ENCODE data around the gene DNAH17. TPM values are rescaled to one million over a fixed set of nuclear protein-coding genes. Genes with fewer than 3 reads are reported as not detected.

Gene DNAH17
- total RNA-seq, 1 experiment from 2014 or later = not detected

DNA sequence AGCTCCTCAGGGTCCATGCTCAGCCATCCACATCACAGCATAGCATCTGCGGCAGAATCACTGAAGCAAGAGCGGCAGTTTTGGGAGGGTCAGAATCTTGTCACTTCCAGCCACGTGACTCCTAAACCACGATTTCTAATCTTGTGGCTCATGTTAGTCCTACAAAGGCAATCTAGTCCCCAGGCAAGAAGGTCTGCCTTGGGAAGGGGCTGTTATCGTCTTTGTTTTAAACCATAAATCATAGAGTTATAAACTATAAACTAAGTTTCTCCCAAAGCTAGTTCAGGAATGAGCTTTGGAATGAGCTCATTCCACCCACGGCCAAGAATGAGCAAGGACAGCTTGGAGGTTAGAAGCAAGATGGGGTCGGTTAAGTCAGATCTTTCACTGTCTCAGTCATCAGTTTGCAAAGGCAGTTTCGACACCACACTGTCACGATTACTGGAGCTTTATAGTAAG is 20.8 kb upstream of the DNAH17 start:
- no peaks in the 10 kb centered on the region for H3K27me3 ChIP-seq (replicated peaks)
- no peak for DNase-seq (ENCODE audit: low read depth in 1 of 2, low spot score in 2 of 2)
- no peak overlapping the region for H3K4me3 ChIP-seq
- H3K36me3 ChIP-seq = no peaks in the 10 kb centered on the region
- H3K4me1 ChIP-seq (replicated peaks) = peaks cover 13% of the 10 kb centered on the region
- H3K27ac ChIP-seq = no peak overlapping the region
- no peaks in the 10 kb centered on the region for H3K9me3 ChIP-seq (replicated peaks)

DNA sequence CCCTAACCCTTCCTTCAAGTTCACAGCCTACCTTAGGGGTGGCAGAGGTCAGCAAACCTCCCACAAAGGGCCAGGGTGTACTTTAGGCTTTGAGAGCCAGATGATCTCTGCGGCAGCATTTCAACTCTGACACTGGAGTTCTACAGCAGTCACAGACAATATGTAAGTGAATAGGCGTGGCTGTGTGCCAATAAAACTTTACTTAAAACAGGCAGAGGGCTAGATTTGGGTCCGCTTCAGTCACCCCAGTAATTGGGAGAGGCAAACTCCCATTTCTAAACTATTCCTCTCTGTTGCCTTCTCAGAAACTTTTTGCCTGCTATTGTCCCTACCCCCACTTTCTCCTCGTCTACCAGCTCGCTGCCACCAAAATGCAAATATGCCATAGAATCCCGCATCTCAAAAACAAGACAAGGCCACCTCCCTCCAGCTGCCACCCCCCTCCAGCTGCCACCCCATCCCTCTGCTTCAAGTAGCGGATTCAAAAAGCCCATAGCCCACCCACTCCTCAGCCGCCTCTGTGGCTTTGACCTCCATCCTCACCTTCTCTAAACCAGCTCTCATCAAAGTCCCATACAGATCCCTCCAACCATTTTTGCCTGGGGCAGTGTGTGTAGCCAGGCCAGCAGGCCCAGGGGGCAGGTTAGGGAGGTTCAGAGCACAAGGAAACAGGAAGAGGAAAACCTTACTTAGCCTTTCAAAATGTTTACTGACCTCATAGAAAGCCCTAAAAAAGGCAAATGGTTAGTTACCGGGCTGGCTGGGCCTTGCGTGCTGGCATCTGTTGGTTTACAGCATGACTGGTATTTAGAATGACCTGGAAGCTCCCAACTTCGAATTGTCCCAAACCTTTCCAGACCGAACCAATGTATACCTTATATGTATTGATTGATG is 19.9 kb upstream of the DNAH17 start:
- no peak overlapping the region for H3K27ac ChIP-seq
- H3K4me3 ChIP-seq = no peak overlapping the region
- peaks cover 20% of the 10 kb centered on the region for H3K4me1 ChIP-seq (replicated peaks)
- H3K36me3 ChIP-seq = no peaks in the 10 kb centered on the region
- no peaks in the 10 kb centered on the region for H3K27me3 ChIP-seq (replicated peaks)
- no peaks in the 10 kb centered on the region for H3K9me3 ChIP-seq (replicated peaks)
- no peak for DNase-seq (ENCODE audit: low read depth in 1 of 2, low spot score in 2 of 2)

DNA sequence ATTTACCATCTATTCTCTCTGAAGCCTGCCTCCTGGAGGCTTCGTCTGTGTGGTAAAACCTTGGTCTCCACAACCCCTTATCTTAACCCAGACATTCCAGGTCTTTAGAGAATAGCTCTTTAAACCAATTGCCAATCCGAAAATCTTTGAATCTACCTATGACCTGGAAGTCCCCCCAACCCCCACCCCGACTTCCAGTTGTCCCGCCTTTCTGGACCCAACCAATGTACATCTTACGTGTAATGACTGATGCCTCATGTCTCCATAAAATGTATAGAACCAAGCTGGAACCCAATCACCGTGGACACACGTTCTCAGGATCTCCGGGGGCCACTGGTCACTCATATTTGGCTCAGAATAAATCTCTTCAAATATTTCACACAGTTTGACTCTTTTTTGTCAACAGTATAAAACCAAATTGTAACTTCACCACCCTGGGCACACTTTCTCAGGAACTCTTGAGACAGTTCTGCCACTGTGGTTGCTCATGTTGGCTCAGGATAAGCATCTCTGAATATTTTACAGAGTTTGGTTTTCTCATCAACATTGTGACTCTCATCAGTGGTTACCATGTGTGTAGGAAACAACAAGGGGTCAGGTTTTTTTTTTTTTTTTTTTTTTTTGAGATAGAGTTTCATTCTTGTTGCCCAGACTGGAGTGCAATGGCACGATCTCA is 18.1 kb upstream of the DNAH17 start:
- no peaks in the 10 kb centered on the region for H3K36me3 ChIP-seq
- no peak for DNase-seq (ENCODE audit: low read depth in 1 of 2, low spot score in 2 of 2)

DNA sequence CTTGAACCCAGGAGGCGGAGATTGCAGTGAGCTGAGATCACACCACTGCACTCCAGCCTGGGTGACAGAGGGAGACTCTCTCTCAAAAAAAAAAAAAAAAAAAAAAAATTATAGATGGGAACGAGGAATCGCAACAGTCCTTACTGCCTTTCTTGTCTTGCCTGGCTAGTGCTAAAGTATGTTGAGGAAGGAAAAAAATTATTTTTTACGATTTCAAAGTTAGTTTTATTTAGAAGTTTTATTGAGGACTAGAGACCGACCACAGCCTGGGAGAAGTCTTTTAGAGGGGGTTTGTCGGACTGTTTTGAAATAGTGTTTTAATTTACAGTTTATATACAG is 15.8 kb upstream of the DNAH17 start:
- H3K36me3 ChIP-seq = no peaks in the 10 kb centered on the region
- no peaks in the 10 kb centered on the region for H3K9me3 ChIP-seq (replicated peaks)
- DNase-seq (ENCODE audit: low read depth in 1 of 2, low spot score in 2 of 2) = peak in 1 of 2 experiments; percentile 29
- H3K27me3 ChIP-seq (replicated peaks) = no peaks in the 10 kb centered on the region
- H3K27ac ChIP-seq = peak overlapping the region; percentile 74
- peaks cover 15% of the 10 kb centered on the region for H3K4me1 ChIP-seq (replicated peaks)
- H3K4me3 ChIP-seq = no peak overlapping the region

More for the DNA sequence above, 18.1 kb upstream of the DNAH17 start:
- Histone ChIP-seq H3K4me3 (no peak overlapping the region), H3K27me3 (replicated peaks) (no peaks in the 10 kb centered on the region), H3K4me1 (replicated peaks) (peaks cover 20% of the 10 kb centered on the region), H3K27ac (no peak overlapping the region), H3K9me3 (replicated peaks) (no peaks in the 10 kb centered on the region)

DNA sequence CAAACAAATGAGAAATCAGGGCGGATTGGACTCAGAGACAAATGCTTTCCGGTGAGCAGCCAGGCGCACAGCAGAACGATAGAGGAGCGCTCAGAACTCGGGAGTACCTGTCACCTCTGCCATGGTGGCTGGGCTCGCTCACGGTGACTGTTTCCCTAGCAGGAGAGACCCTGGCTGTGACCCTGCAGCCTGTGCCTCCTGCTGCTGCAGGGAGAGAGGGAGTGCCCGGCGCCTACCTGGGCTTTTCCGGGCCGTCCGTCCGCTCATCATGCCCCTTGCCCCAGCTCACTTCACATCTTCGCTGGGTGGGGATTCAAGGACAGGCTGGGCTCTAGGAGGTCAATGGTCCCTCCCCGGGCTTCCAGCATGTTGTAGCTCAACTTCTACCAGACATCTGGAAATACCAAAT is 14.1 kb upstream of the DNAH17 start:
- Histone ChIP-seq H3K27me3 (replicated peaks) (no peaks in the 10 kb centered on the region), H3K36me3 (no peaks in the 10 kb centered on the region), H3K4me3 (no peak overlapping the region), H3K4me1 (replicated peaks) (peaks cover 15% of the 10 kb centered on the region), H3K27ac (no peak overlapping the region), H3K9me3 (replicated peaks) (no peaks in the 10 kb centered on the region)
- no peak for DNase-seq (ENCODE audit: low read depth in 1 of 2, low spot score in 2 of 2)

DNA sequence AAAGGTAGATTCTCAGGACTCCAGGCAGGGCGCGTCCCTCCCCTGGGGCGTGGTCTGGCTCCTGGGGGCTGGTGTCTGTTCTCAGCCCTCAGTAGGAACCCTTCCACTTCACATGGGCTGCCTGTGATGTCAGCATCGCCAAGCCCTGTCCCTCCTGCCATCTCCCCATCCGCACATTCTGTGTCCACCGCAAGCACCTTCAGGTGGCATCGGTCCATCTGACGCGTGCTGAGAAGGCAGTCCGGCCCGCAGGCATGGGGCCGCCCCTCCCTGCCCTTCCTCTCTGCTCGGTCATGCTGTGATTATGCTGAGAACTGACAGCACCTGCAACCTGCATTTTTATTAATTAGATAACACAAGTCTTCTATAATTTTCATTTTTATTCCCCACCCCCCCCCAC is 12.7 kb upstream of the DNAH17 start:
- Histone ChIP-seq H3K4me3 (no peak overlapping the region), H3K27me3 (replicated peaks) (no peaks in the 10 kb centered on the region), H3K9me3 (replicated peaks) (no peaks in the 10 kb centered on the region), H3K4me1 (replicated peaks) (peaks cover 15% of the 10 kb centered on the region), H3K36me3 (no peaks in the 10 kb centered on the region), H3K27ac (no peak overlapping the region)
- no peak for DNase-seq (ENCODE audit: low read depth in 1 of 2, low spot score in 2 of 2)

DNA sequence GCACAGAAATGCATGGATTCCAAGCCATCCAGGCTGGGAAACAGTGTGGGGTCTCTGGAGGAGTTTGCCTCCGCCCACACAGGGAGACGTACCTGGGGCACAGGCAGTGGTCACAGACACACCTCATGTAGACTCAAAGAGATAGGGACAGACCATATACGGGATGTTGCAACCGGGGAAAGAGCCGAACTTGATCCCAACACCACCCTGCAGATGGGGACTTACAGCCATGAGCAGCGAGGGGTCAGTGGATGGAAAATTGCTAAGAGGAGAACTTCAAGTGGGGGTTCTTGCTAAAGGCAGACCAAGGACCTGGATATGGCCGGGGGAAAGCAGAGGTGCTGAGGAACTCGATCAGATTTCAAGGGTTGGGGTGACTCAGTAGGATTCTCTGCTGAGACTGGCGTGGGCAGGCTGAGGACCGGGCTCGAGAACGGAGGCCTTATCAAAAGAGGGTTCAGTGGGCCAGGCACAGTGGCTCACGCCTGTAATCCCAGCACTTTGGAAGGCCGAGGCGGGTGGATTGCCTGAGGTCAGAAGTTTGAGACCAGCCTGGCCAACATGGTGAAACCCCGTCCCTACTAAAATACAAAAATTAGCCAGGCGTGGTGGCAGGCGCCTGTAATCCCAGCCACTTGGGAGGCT is 12.0 kb upstream of the DNAH17 start:
- no peak overlapping the region for H3K4me3 ChIP-seq
- peaks cover 15% of the 10 kb centered on the region for H3K4me1 ChIP-seq (replicated peaks)
- no peak overlapping the region for H3K27ac ChIP-seq
- no peaks in the 10 kb centered on the region for H3K9me3 ChIP-seq (replicated peaks)
- H3K36me3 ChIP-seq = no peaks in the 10 kb centered on the region
- no peak for DNase-seq (ENCODE audit: low read depth in 1 of 2, low spot score in 2 of 2)
- H3K27me3 ChIP-seq (replicated peaks) = no peaks in the 10 kb centered on the region

DNA sequence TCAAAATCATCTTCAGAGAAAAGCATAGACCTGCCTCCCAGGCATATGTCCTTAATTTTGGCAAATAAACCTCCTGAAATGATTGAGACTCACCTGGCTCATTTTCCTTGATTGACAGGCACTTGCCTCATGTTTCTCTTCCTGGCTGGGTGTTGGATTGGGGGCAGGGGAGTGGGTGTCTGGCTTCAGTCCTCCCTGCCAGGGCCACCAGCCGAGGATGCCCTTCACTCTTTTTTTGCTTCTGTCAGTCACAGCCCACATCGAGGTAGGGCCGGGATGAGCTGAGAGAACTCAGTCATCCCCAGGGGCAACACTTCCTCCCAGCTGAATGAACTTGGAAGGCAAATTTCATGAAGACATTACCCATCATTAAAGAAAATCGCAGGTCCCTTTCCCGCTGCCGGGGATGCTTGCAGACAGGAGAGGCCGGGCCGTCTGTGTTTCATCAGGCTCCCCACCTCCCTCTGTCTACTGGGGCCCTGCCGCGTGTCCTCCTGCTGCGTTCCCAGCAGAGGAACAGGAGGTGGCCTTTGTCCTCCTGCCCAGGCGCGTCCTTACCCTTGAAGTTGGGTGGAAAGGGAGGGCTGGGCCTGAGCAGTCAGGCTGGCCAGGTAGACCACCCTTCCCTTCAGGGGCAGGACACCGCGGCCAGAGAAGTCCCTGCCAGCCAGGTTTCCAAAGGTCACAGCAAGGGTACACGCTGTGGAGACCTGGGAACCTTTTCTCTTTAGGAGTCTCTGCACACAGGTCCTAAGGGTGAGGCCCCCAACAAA is 11.2 kb upstream of the DNAH17 start:
- H3K36me3 ChIP-seq = no peaks in the 10 kb centered on the region
- H3K4me1 ChIP-seq (replicated peaks) = peaks cover 15% of the 10 kb centered on the region
- H3K4me3 ChIP-seq = no peak overlapping the region
- no peaks in the 10 kb centered on the region for H3K27me3 ChIP-seq (replicated peaks)
- no peak overlapping the region for H3K27ac ChIP-seq
- DNase-seq (ENCODE audit: low read depth in 1 of 2, low spot score in 2 of 2) = no peak
- H3K9me3 ChIP-seq (replicated peaks) = no peaks in the 10 kb centered on the region

DNA sequence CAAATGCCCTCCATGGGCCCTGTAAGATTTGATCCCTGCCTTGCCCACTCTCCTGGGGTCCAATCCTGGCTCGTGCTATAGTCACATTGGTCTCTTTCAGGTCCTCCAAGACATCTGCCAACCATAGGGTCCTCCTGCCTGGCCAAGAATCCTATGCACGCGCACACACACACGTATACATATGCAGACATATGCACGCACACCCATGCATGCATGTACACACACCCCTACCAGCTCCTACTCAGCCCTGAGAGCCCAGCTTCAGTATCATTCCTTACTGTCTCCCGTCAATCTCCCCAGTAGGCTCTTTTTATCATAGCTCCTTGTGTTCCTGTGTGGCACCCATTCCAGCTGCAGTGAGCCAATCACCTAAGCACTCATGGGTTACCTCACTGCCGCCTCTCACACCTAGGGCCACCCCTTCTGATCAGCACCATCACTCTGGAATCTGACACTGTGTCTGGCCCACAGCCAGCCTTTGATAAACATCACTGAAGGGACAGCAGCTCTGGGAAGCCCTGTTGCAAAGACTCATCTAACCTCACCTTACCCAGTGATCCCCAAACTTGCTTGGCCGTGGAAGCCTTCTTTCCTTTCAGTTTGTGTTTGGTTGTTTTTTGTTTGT is 7.9 kb upstream of the DNAH17 start:
- no peaks in the 10 kb centered on the region for H3K27me3 ChIP-seq (replicated peaks)
- no peaks in the 10 kb centered on the region for H3K9me3 ChIP-seq (replicated peaks)
- no peak for DNase-seq (ENCODE audit: low read depth in 1 of 2, low spot score in 2 of 2)
- no peaks in the 10 kb centered on the region for H3K4me1 ChIP-seq (replicated peaks)
- H3K27ac ChIP-seq = no peak overlapping the region
- no peaks in the 10 kb centered on the region for H3K36me3 ChIP-seq
- no peak overlapping the region for H3K4me3 ChIP-seq

DNA sequence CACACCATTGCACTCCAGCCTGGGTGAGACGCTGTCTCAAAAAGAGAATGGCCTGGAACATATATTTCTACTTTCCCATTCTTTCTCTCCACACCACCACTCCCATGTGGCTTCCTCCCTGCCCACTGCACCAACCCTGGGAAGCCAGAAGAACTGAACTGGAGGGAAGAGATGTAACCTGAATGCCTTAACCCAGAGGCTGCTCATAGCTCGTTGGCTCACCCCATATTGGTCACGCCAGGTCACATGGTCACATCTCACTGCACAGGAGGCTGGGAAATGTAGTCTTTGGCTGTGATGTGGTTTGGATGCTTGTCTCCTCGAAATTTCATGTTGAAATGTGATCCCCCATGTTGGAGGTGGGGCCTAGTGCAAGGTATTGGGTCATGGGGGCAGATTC is 5.9 kb upstream of the DNAH17 start:
- Histone ChIP-seq H3K4me3 (no peak overlapping the region), H3K27me3 (replicated peaks) (no peaks in the 10 kb centered on the region), H3K27ac (no peak overlapping the region), H3K4me1 (replicated peaks) (no peaks in the 10 kb centered on the region), H3K9me3 (replicated peaks) (no peaks in the 10 kb centered on the region), H3K36me3 (no peaks in the 10 kb centered on the region)
- DNase-seq (ENCODE audit: low read depth in 1 of 2, low spot score in 2 of 2) = no peak

DNA sequence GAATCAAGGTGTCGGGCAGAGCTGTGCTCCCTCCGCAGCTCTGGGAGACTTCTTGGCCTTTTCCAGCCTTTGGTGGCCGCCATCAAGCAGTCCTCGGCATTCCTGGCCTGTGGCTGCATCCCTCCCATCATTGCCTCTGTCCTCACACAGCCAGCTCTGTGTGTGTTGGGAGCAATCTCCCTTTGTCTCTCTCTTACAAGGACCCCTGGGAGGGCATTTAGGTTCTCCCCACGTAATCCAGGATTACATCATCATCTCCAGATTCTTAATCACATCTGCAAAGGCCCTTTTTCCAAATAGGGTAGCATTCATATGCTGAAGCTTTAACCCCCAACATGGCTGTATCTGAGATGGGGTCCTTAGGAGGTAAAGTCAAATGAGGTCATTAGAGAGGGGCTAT is 4.1 kb upstream of the DNAH17 start:
- no peak for DNase-seq (ENCODE audit: low read depth in 1 of 2, low spot score in 2 of 2)
- H3K27me3 ChIP-seq (replicated peaks) = no peaks in the 10 kb centered on the region
- H3K4me1 ChIP-seq (replicated peaks) = no peaks in the 10 kb centered on the region
- no peak overlapping the region for H3K4me3 ChIP-seq
- H3K27ac ChIP-seq = no peak overlapping the region
- no peaks in the 10 kb centered on the region for H3K36me3 ChIP-seq
- H3K9me3 ChIP-seq (replicated peaks) = no peaks in the 10 kb centered on the region

DNA sequence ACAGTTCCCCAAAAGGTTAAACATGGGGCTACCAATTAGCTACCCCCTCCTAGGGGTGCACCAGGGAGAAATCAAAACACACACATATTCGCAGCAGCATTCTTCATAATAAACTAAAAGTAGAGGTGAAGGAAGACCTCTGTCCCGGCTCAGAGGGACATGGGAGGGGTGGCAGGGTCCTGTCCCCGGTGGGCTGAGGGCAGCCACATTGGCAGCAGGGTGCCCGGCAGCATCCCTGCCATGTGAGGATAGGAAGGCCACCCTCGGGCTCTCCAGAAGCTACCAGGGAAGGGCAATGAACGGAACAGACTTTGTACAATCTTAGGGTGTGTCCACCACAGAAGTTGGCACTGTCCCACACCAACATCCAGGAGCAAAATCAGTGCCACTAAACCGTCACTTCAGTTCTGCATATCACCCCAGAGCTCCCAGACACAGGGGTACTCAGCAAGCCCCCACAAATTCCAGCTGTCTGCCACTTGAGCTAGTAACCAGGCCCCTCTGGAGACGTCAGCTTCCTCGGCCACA is 3.1 kb upstream of the DNAH17 start:
- H3K4me3 ChIP-seq = no peak overlapping the region

More for the DNA sequence above, 3.1 kb upstream of the DNAH17 start:
- no peak overlapping the region for H3K27ac ChIP-seq
- DNase-seq (ENCODE audit: low read depth in 1 of 2, low spot score in 2 of 2) = no peak
- H3K4me1 ChIP-seq (replicated peaks) = no peaks in the 10 kb centered on the region
- no peaks in the 10 kb centered on the region for H3K9me3 ChIP-seq (replicated peaks)
- no peaks in the 10 kb centered on the region for H3K36me3 ChIP-seq
- no peaks in the 10 kb centered on the region for H3K27me3 ChIP-seq (replicated peaks)
